Activated CD8-positive, alpha-beta memory T cell treated with anti-CD3 and anti-CD28 coated beads, Interleukin-2, amount 50 U/mL, for 24 hours (primary cell): ENCODE measurements around the gene TMEM33.
"Not testable (repeated sequence)": the region's sequence is repeated elsewhere in the genome, so short reads cannot be mapped to it uniquely, and the experiment has no call there.

Source experiments
- DNase-seq: peaks from one replicate; pipeline ENCODE4 v3.0.0-alpha.2; 2020; ENCODE audit errors: extremely low read depth

The TMEM33 gene

GRCh38 chr4:41934901-41935651 is at the start of gene TMEM33:
TMEM33 (plus strand) TSS chr4:41935429; CDS start chr4:41935485, 56 bp downstream.
- peak; percentile 64 for DNase-seq

GRCh38 chr4:41885456-41885855 is 49.8 kb upstream of the TMEM33 start:
- no peak for DNase-seq

- no peak for DNase-seq
These were observed 48.0 kb upstream of the TMEM33 start for GRCh38 chr4:41887277-41887676.

GRCh38 chr4:41887821-41888686 is 47.2 kb upstream of the TMEM33 start:
- no peak for DNase-seq

- DNase-seq = no peak
These were observed 46.5 kb upstream of the TMEM33 start for GRCh38 chr4:41888687-41889074.

- no peak for DNase-seq
These were observed 45.9 kb upstream of the TMEM33 start for GRCh38 chr4:41889317-41889716.

GRCh38 chr4:41890085-41890484 is 45.1 kb upstream of the TMEM33 start:
- DNase-seq = no peak

- no peak for DNase-seq
These were observed 38.6 kb upstream of the TMEM33 start for GRCh38 chr4:41896648-41897047.

GRCh38 chr4:41897698-41898097 is 37.5 kb upstream of the TMEM33 start:
- no peak for DNase-seq

- DNase-seq = not testable (repeated sequence)
These were observed 26.1 kb upstream of the TMEM33 start for GRCh38 chr4:41909136-41909535.

GRCh38 chr4:41912546-41912945 is 22.7 kb upstream of the TMEM33 start:
- DNase-seq = no peak

GRCh38 chr4:41913509-41913908 is 21.7 kb upstream of the TMEM33 start:
- no peak for DNase-seq

- no peak for DNase-seq
These were observed 17.0 kb upstream of the TMEM33 start for GRCh38 chr4:41918278-41918677.

GRCh38 chr4:41920416-41920815 is 14.8 kb upstream of the TMEM33 start:
- not testable (repeated sequence) for DNase-seq

GRCh38 chr4:41921476-41921875 is 13.8 kb upstream of the TMEM33 start:
- no peak for DNase-seq

GRCh38 chr4:41927796-41928499 is 7.3 kb upstream of the TMEM33 start:
- no peak for DNase-seq

GRCh38 chr4:41930139-41930831 is 4.9 kb upstream of the TMEM33 start:
- DNase-seq = no peak

- DNase-seq = no peak
These were observed 2.2 kb upstream of the TMEM33 start for GRCh38 chr4:41932988-41933387.

- no peak for DNase-seq
These were observed 1.2 kb upstream of the TMEM33 start for GRCh38 chr4:41933997-41934503.

GRCh38 chr4:41934514-41934900 is 722 bp upstream of the TMEM33 start:
- no peak for DNase-seq

GRCh38 chr4:41935652-41936021 is 408 bp downstream of the TMEM33 start:
- DNase-seq = no peak
